ENCODE measurements around the gene UBE2O.

The UBE2O gene

GRCh38 chr17:76452127-76452659 lies 759 bp downstream of the UBE2O start (continued):
- no peak for TF ChIP-seq HIC1 (tag by site-specific recombination; IDR thresholded peaks at IDR 0.05)
- TF ChIP-seq KLF10 (tag by site-specific recombination; IDR thresholded peaks at IDR 0.05) = no peak
- no peak for TF ChIP-seq ZFP69B (tag by site-specific recombination; IDR thresholded peaks at IDR 0.05)
- no peak for TF ChIP-seq ZNF510 (tag by site-specific recombination; IDR thresholded peaks at IDR 0.05; ENCODE audit: insufficient replicate concordance)
- TF ChIP-seq ZNF629 (tag by site-specific recombination; IDR thresholded peaks at IDR 0.05) = no peak
- peak; percentile 93 for TF ChIP-seq ZBTB11 (tag by site-specific recombination; conservative IDR thresholded peaks at IDR 0.05; ENCODE audit: low read depth)
- TF ChIP-seq ZNF521 (tag by site-specific recombination; IDR thresholded peaks at IDR 0.05) = no peak
- TF ChIP-seq PATZ1 (tag by site-specific recombination; IDR thresholded peaks at IDR 0.05) = no peak
- no peak for TF ChIP-seq ZIC2 (tag by site-specific recombination; IDR thresholded peaks at IDR 0.05)
- peak; percentile 55; the same call in 1 of the 2 replicates for TF ChIP-seq ZBTB8A (tag by site-specific recombination; IDR thresholded peaks at IDR 0.05)
- TF ChIP-seq ZNF639 (tag by site-specific recombination; IDR thresholded peaks at IDR 0.05) = no peak
- no peak for TF ChIP-seq GLI2 (tag by site-specific recombination; IDR thresholded peaks at IDR 0.05; ENCODE audit: borderline replicate concordance, low read depth)
- no peak for TF ChIP-seq KLF8 (tag by site-specific recombination; IDR thresholded peaks at IDR 0.05)
- no peak for TF ChIP-seq ZNF610 (tag by site-specific recombination; IDR thresholded peaks at IDR 0.05; ENCODE audit: borderline replicate concordance)
- TF ChIP-seq ZBTB21 (tag by site-specific recombination; IDR thresholded peaks at IDR 0.05) = no peak
- TF ChIP-seq ZNF341 (tag by site-specific recombination; IDR thresholded peaks at IDR 0.05; ENCODE audit: low read depth) = no peak
- TF ChIP-seq BCL11B (tag by site-specific recombination; IDR thresholded peaks at IDR 0.05; ENCODE audit: low read depth) = no peak
- no peak for TF ChIP-seq ZNF555 (tag by site-specific recombination; conservative IDR thresholded peaks at IDR 0.05)
- no peak for TF ChIP-seq ZNF146 (tag by site-specific recombination; IDR thresholded peaks at IDR 0.05)
- peak; percentile 78 for TF ChIP-seq ZNF335 (tag by site-specific recombination; conservative IDR thresholded peaks at IDR 0.05)
- no peak for TF ChIP-seq KLF9 (tag by site-specific recombination; IDR thresholded peaks at IDR 0.05; ENCODE audit: low read depth)
- no peak for TF ChIP-seq ZNF549 (tag by site-specific recombination; IDR thresholded peaks at IDR 0.05)
- TF ChIP-seq ZNF18 (tag by site-specific recombination; IDR thresholded peaks at IDR 0.05) = no peak
- TF ChIP-seq ZNF48 (tag by site-specific recombination; IDR thresholded peaks at IDR 0.05) = no peak
- no peak for TF ChIP-seq ZNF157 (tag by site-specific recombination; IDR thresholded peaks at IDR 0.05)
- TF ChIP-seq ZNF677 (tag by site-specific recombination; IDR thresholded peaks at IDR 0.05) = no peak
- TF ChIP-seq ZNF692 (tag by site-specific recombination; IDR thresholded peaks at IDR 0.05) = no peak
